Ovary (tissue), 3 donors: ENCODE measurements around the gene PLEKHF1.

Experiments
- CTCF ChIP-seq, 3 donors: fragments of 450-650 bp in 2 of 3; fragments of 200-600 bp in 1 of 3; IDR thresholded peaks; one replicate each; pipeline versions ENCODE4 v1.5.1 to v1.8.0; 2016 to 2022; ENCODE audit warnings: antibody characterized with exemption in 3 of 3, mild to moderate bottlenecking in 1 of 3
- POLR2A ChIP-seq: fragments of 450-650 bp; IDR thresholded peaks from one replicate; pipeline ENCODE4 v1.6.1; 2017; ENCODE audit warnings: antibody characterized with exemption, mild to moderate bottlenecking, moderate library complexity
- donor health status: DM: no; HTN: no; CAD: no.

- TF ChIP-seq CTCF (IDR thresholded peaks at IDR 0.05) (no peak), POLR2A (no peak)
These were observed 41.4 kb upstream of the PLEKHF1 start for GRCh38 chr19:29623726-29624488.
